Uterus (tissue), 4 donors: ENCODE results near the gene E2F7. TPM values are rescaled to one million over a fixed set of nuclear protein-coding genes. Genes with fewer than 3 reads are reported as not detected.

ENCODE experiments used
- DNase-seq, 2 donors: peaks; one replicate each; pipeline ENCODE4 v3.0.0-alpha.2; 2019 to 2020
- H3K27ac ChIP-seq, 2 donors: fragments of 200-600 bp; sonication (generic); 1 replicate in 1 of 2; 2 replicates in 1 of 2; pipeline ENCODE4 v1.5.1; 2016 to 2018
- H3K27me3 ChIP-seq, 2 donors: fragments of 200-600 bp; sonication (generic); one replicate each; pipeline ENCODE4 v1.5.1; 2018 to 2019; ENCODE audit warnings: control low read depth in 1 of 2
- H3K36me3 ChIP-seq, 2 donors: fragments of 200-600 bp; sonication (generic); one replicate each; pipeline ENCODE4 v1.5.1; 2019; ENCODE audit warnings: control low read depth in 1 of 2
- H3K4me1 ChIP-seq, 2 donors: fragments of 200-600 bp; sonication (generic); one replicate each; pipeline ENCODE4 v1.5.1; 2018 to 2019; ENCODE audit warnings: control low read depth in 1 of 2
- H3K4me3 ChIP-seq, 2 donors: fragments of 200-600 bp; sonication (generic); 1 replicate in 1 of 2; 2 replicates in 1 of 2; pipeline ENCODE4 v1.5.1; 2018 to 2019; ENCODE audit warnings: mild to moderate bottlenecking in 1 of 2
- H3K9me3 ChIP-seq, 2 donors: fragments of 200-600 bp; sonication (generic); one replicate each; pipeline ENCODE4 v1.5.1; 2019; ENCODE audit warnings: control low read depth in 1 of 2
- POLR2A ChIP-seq, 2 donors: fragments of 450-650 bp; IDR thresholded peaks; one replicate each; pipeline ENCODE4 v1.6.1; 2016; ENCODE audit warnings: antibody characterized with exemption in 2 of 2, mild to moderate bottlenecking in 1 of 2, moderate library complexity in 1 of 2
- intact Hi-C: fragments of 100-400 bp; cut with DNase I; formaldehyde crosslinking; loops from one replicate; pipeline ENCODE4 v1.15.1; 2023; ENCODE audit warnings: low total_unique reads
- total RNA-seq, 4 donors: library from RNA; depleted of rRNA in 3 of 4; stranded (reverse); fragments of >200 nt in 3 of 4; gene quantifications; one replicate each; pipeline versions ENCODE4 v1.1.0 to v1.2.4, GENCODE V29; 2014 to 2023
- TF ChIP-seq, protein P1 (sequence below), 4 experiments: fragments of 200-600 bp in 2 of 4; fragments of 450-650 bp in 2 of 4; sonication (generic) in 2 of 4; IDR thresholded peaks; one replicate each; pipeline ENCODE4 v1.5.1; 2016 to 2019; ENCODE audit warnings: antibody characterized with exemption in 4 of 4, mild to moderate bottlenecking in 2 of 4, moderate library complexity in 1 of 4
- donor health status: DM: yes; HTN: yes; CAD: no.

The E2F7 gene
- total RNA-seq, 4 donors from 2014 or later: 5.9 TPM; not detected in 3

GRCh38 chr12:77035226-77035625, 30.1 kb downstream of the E2F7 start:
- Histone ChIP-seq H3K4me3 (no peak overlapping the region), H3K4me1 (no peaks in the 10 kb centered on the region), H3K27ac (no peak overlapping the region), H3K27me3 (no peaks in the 10 kb centered on the region), H3K9me3 (no peaks in the 10 kb centered on the region), H3K36me3 (no peaks in the 10 kb centered on the region)
- intact Hi-C loops: no loop called here
- no peak for DNase-seq
- no peak for TF ChIP-seq POLR2A (IDR thresholded peaks at IDR 0.05)
- TF ChIP-seq, protein P1, sequence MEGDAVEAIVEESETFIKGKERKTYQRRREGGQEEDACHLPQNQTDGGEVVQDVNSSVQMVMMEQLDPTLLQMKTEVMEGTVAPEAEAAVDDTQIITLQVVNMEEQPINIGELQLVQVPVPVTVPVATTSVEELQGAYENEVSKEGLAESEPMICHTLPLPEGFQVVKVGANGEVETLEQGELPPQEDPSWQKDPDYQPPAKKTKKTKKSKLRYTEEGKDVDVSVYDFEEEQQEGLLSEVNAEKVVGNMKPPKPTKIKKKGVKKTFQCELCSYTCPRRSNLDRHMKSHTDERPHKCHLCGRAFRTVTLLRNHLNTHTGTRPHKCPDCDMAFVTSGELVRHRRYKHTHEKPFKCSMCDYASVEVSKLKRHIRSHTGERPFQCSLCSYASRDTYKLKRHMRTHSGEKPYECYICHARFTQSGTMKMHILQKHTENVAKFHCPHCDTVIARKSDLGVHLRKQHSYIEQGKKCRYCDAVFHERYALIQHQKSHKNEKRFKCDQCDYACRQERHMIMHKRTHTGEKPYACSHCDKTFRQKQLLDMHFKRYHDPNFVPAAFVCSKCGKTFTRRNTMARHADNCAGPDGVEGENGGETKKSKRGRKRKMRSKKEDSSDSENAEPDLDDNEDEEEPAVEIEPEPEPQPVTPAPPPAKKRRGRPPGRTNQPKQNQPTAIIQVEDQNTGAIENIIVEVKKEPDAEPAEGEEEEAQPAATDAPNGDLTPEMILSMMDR (IDR thresholded peaks at IDR 0.05): no peak

GRCh38 chr12:77033658-77034536, 31.5 kb downstream of the E2F7 start:
- Histone ChIP-seq H3K9me3 (no peaks in the 10 kb centered on the region), H3K27ac (no peak overlapping the region), H3K4me3 (no peak overlapping the region), H3K36me3 (no peaks in the 10 kb centered on the region), H3K4me1 (no peaks in the 10 kb centered on the region), H3K27me3 (no peaks in the 10 kb centered on the region)
- DNase-seq: no peak
- no peak for TF ChIP-seq POLR2A (IDR thresholded peaks at IDR 0.05)
- TF ChIP-seq, protein P1 (IDR thresholded peaks at IDR 0.05): no peak
- intact Hi-C loops: no loop called here

- TF ChIP-seq POLR2A (IDR thresholded peaks at IDR 0.05): no peak
- TF ChIP-seq, protein P1 (IDR thresholded peaks at IDR 0.05): no peak
- DNase-seq: no peak
- no peaks in the 10 kb centered on the region for H3K4me1 ChIP-seq
- no peaks in the 10 kb centered on the region for H3K36me3 ChIP-seq
- no peaks in the 10 kb centered on the region for H3K27me3 ChIP-seq
- H3K27ac ChIP-seq: no peak overlapping the region
- no peak overlapping the region for H3K4me3 ChIP-seq
- intact Hi-C loops: no loop called here
- no peaks in the 10 kb centered on the region for H3K9me3 ChIP-seq
These were observed 33.0 kb downstream of the E2F7 start for GRCh38 chr12:77032406-77032805.

GRCh38 chr12:77031745-77032144, 33.6 kb downstream of the E2F7 start:
- Histone ChIP-seq H3K4me3 (no peak overlapping the region), H3K4me1 (no peaks in the 10 kb centered on the region), H3K27me3 (no peaks in the 10 kb centered on the region), H3K9me3 (no peaks in the 10 kb centered on the region), H3K27ac (no peak overlapping the region), H3K36me3 (no peaks in the 10 kb centered on the region)
- TF ChIP-seq, protein P1 (IDR thresholded peaks at IDR 0.05): no peak
- no peak for TF ChIP-seq POLR2A (IDR thresholded peaks at IDR 0.05)
- intact Hi-C loops: no loop called here
- no peak for DNase-seq

DNA sequence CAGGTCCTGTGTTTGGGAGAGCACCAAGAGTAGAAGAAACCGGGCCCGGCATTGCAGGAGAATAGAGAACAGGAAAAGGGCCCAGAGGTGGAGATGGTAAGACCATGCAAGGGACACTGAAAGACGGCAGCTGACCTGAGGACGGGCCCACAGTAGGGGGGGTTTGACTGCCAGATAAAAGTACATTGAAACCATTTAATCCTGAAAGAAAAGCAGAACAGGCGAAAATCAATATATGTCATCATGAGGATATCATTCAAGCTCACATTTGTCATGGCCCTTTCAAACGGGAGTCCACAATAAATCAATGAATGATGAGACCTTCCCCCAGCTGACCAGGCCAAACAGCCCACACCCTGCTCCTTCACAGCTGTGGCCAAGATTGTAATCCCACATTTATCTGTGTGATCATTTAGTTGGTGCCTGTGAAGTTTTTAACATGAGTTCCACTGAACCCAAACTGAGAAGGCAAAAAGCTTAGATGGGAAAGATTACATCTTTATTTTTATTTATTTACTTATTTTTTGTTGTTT, 39.5 kb downstream of the E2F7 start:
- H3K27me3 ChIP-seq: no peaks in the 10 kb centered on the region
- no peaks in the 10 kb centered on the region for H3K4me1 ChIP-seq
- no peak overlapping the region for H3K4me3 ChIP-seq
- no peak overlapping the region for H3K27ac ChIP-seq
- TF ChIP-seq POLR2A (IDR thresholded peaks at IDR 0.05): no peak
- TF ChIP-seq, protein P1 (IDR thresholded peaks at IDR 0.05): no peak
- no peaks in the 10 kb centered on the region for H3K9me3 ChIP-seq
- intact Hi-C loops: no loop called here
- no peaks in the 10 kb centered on the region for H3K36me3 ChIP-seq
- no peak for DNase-seq
